ENCODE results near the gene DTNB. TPM values are rescaled to one million over a fixed set of nuclear protein-coding genes. Genes with fewer than 3 reads are reported as not detected.

The DTNB gene
- total RNA-seq, 4 donors from 2014 or later, result 12.4 to 28.8 (median 14.9) TPM

DNA sequence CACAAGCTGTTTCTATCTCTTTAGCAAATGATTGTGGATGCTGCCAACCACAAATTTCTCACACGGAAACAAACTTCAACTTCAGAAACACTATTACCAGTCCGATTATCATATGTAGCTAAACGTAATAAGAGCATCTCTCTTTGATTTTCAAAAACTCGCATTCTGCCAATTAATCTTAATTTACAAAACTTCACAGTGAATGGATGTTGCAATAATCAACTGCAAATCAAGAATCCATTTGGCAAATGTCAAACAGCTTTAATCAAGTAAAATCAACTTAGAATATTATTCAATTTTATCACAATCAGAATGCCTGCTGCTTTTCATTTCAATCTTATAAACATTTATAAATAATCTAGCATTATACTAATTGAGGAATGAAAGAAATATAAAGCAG lies 54.2 kb downstream of the DTNB start:
- H3K27ac ChIP-seq, result peak overlapping the region in 1 of 2 donors; percentile 46

DNA sequence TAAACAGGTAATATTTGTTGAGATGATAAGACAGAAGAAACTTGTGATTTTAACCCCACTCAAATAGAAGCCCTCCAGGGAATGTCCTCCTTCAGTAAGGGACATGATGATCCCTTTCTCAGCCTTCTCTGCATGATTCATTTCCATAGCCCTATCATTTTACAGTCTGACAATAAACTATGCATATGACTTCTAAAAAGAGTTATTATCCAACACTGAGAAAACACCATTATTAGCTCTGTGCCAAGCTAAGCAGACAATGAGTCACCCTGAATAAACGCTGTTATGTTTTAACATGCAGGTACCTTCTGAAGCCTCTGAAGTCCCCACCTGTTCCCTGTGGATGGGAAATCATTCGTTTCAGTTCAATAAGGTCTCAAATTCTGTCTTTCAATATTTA lies 54.7 kb downstream of the DTNB start:
- Histone ChIP-seq H3K27ac (peak overlapping the region; percentile 46 to 67), H3K27me3 (no peaks in the 10 kb centered on the region), H3K4me3 (no peak overlapping the region), H3K36me3 (no peaks in the 10 kb centered on the region), H3K4me1 (peaks cover 4 to 12% of the 10 kb centered on the region in 2 donors), H3K9me3 (no peaks in the 10 kb centered on the region)
- DNase-seq, result no peak
- TF ChIP-seq POLR2A (IDR thresholded peaks at IDR 0.05), result no peak
- TF ChIP-seq, protein P1, sequence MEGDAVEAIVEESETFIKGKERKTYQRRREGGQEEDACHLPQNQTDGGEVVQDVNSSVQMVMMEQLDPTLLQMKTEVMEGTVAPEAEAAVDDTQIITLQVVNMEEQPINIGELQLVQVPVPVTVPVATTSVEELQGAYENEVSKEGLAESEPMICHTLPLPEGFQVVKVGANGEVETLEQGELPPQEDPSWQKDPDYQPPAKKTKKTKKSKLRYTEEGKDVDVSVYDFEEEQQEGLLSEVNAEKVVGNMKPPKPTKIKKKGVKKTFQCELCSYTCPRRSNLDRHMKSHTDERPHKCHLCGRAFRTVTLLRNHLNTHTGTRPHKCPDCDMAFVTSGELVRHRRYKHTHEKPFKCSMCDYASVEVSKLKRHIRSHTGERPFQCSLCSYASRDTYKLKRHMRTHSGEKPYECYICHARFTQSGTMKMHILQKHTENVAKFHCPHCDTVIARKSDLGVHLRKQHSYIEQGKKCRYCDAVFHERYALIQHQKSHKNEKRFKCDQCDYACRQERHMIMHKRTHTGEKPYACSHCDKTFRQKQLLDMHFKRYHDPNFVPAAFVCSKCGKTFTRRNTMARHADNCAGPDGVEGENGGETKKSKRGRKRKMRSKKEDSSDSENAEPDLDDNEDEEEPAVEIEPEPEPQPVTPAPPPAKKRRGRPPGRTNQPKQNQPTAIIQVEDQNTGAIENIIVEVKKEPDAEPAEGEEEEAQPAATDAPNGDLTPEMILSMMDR (IDR thresholded peaks at IDR 0.05), result no peak
- intact Hi-C loops (cut with DNase I; ENCODE audit: low total_unique reads), result no loop called here

More for the DNA sequence above, 54.2 kb downstream of the DTNB start:
- Histone ChIP-seq H3K27me3 (no peaks in the 10 kb centered on the region), H3K36me3 (no peaks in the 10 kb centered on the region), H3K4me3 (no peak overlapping the region), H3K4me1 (peaks cover 4 to 12% of the 10 kb centered on the region in 2 donors), H3K9me3 (no peaks in the 10 kb centered on the region)
- TF ChIP-seq, protein P1 (IDR thresholded peaks at IDR 0.05), result no peak
- TF ChIP-seq POLR2A (IDR thresholded peaks at IDR 0.05), result no peak
- DNase-seq, result no peak
- intact Hi-C loops (cut with DNase I; ENCODE audit: low total_unique reads), result no loop called here

DNA sequence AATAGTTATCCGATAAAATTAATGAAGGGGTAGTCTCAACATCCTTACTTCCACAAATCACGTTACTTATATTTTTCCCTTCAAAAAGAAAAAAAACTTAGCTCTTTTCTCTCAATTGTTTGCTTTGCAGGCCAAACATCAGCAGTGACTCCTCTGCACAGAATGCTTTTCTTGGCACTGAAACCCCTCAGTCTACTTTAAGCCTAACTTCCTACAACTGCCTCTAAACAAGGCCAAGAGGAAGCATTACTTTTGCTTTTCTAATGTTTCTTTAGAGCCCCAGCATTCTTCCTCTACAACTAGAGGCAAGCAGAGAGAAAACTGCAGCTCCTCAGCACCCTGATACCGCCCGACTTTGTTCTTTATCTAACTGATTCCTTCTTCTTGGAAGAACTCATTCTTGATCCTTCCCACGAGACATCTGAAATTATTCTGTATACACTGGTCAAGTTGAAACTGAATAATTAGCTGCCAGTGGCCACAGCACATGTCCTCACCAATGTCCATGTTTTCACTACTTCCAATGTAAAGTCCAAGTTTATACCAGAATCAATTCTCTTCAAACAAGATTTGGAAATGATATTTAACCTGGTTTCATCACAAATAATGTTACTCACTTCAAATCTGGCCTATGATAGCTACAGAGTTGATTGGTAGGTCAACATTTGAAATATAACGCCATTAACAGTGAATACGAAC lies 55.3 kb downstream of the DTNB start:
- Histone ChIP-seq H3K27me3 (no peaks in the 10 kb centered on the region), H3K36me3 (no peaks in the 10 kb centered on the region), H3K27ac (peak overlapping the region; percentile 46 to 67), H3K4me3 (no peak overlapping the region), H3K9me3 (no peaks in the 10 kb centered on the region), H3K4me1 (peaks cover 4 to 12% of the 10 kb centered on the region in 2 donors)
- intact Hi-C loops (cut with DNase I; ENCODE audit: low total_unique reads), result no loop called here
- TF ChIP-seq POLR2A (IDR thresholded peaks at IDR 0.05), result no peak
- TF ChIP-seq, protein P1 (IDR thresholded peaks at IDR 0.05), result no peak
- no peak for DNase-seq

DNA sequence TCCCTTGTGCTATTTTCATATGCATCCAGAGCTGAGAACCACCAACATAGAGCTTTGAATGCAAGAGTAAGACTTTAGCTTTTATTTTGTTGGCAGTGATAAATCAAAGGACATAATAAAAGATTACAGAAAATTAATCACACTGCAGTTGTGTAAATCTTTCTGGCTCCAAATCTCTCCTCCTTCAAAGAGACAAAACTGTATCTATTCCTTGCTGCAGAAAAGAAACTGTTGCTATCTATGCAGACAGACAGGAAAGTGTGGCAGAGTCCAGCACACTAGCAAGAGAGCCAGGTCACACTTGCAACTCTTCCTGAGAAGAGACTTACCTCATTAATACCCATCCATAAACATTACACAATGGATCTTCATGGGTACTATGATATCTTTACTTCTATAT lies 57.5 kb downstream of the DTNB start:
- peaks cover 4 to 12% of the 10 kb centered on the region in 2 donors for H3K4me1 ChIP-seq

DNA sequence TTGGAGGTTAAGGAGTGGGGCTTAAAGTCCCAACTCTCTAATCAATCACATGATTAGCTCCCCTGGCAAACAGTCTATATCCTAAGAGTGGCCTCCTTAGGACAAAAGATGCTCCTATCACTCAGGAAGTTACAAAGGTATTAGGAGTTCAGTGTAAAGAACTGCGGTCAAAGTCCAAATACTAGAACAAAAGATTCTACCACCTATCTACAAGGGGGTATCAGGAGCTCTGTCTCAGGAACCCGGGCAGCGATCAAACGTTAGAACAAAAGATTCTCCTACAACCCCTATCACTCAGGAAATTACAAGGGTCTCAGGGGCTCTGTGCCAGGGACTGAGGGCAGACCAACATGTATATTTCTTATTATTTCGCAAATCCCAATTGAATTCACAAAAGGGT lies 58.0 kb downstream of the DTNB start:
- intact Hi-C loops (cut with DNase I; ENCODE audit: low total_unique reads), result no loop called here
- H3K4me1 ChIP-seq, result peaks cover 4 to 12% of the 10 kb centered on the region in 2 donors
- no peaks in the 10 kb centered on the region for H3K9me3 ChIP-seq
- DNase-seq, result no peak
- H3K27me3 ChIP-seq, result no peaks in the 10 kb centered on the region
- H3K36me3 ChIP-seq, result no peaks in the 10 kb centered on the region
- H3K4me3 ChIP-seq, result no peak overlapping the region
- TF ChIP-seq, protein P1 (IDR thresholded peaks at IDR 0.05), result no peak
- no peak for TF ChIP-seq POLR2A (IDR thresholded peaks at IDR 0.05)
- no peak overlapping the region for H3K27ac ChIP-seq

More for the DNA sequence above, 57.5 kb downstream of the DTNB start:
- TF ChIP-seq, protein P1 (IDR thresholded peaks at IDR 0.05), result no peak
- TF ChIP-seq POLR2A (IDR thresholded peaks at IDR 0.05), result no peak
- no peak overlapping the region for H3K4me3 ChIP-seq
- DNase-seq, result no peak
- H3K36me3 ChIP-seq, result no peaks in the 10 kb centered on the region
- intact Hi-C loops (cut with DNase I; ENCODE audit: low total_unique reads), result no loop called here
- no peaks in the 10 kb centered on the region for H3K27me3 ChIP-seq
- no peak overlapping the region for H3K27ac ChIP-seq
- no peaks in the 10 kb centered on the region for H3K9me3 ChIP-seq

Data from uterus (tissue), 4 donors.